ENCODE data around the gene HTRA1. TPM values are rescaled to one million over a fixed set of nuclear protein-coding genes. Genes with fewer than 3 reads are reported as not detected.

HTRA1 gene
- polyA plus RNA-seq, 1 donor from 2014 or later, result 1.4 TPM

DNA sequence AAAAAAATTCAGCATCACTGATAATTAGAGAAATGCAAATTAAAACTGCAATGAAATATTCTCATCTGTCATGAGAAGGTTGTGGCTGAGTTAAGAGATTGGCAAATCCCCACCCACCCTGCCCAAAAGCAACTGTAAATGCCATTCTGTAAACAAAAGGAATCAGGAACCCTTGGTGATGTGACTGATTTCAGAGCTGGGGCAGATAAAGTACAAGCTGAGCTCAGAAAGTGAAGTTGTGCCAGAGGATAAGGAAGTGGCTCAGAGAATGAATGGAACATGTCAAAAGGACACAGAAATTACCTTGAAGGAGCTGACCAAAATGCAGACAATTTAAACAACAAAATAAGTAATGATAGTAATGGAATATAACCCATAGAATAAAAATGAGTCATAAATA is 39.6 kb upstream of the HTRA1 start:
- no peaks in the 10 kb centered on the region for H3K9me3 ChIP-seq (ENCODE audit: low read length)
- H3K27me3 ChIP-seq (ENCODE audit: insufficient read depth, low read depth, low read length), result no peaks in the 10 kb centered on the region
- H3K4me3 ChIP-seq (ENCODE audit: low read length), result no peak overlapping the region
- H3K4me2 ChIP-seq (ENCODE audit: low read length), result no peak overlapping the region
- no peaks in the 10 kb centered on the region for H3K79me2 ChIP-seq (replicated peaks; ENCODE audit: insufficient read depth, low read length)
- no peak overlapping the region for H2AFZ ChIP-seq (ENCODE audit: low read depth, low read length)
- no peaks in the 10 kb centered on the region for H3K9me2 ChIP-seq (ENCODE audit: insufficient read depth, low read length)
- no peaks in the 10 kb centered on the region for H3F3A ChIP-seq (ENCODE audit: insufficient read depth, low read length, poor library complexity, severe bottlenecking)
- no peak overlapping the region for H3K9ac ChIP-seq (ENCODE audit: low read length)
- H4K20me1 ChIP-seq (ENCODE audit: insufficient read depth), result no peaks in the 10 kb centered on the region
- H3K36me3 ChIP-seq (ENCODE audit: insufficient read depth, low read length), result no peaks in the 10 kb centered on the region
- no peak overlapping the region for H3K27ac ChIP-seq (ENCODE audit: low read length)
- TF ChIP-seq TAF1 (IDR thresholded peaks at IDR 0.05; ENCODE audit: low read depth) (no peak), EP300 (conservative IDR thresholded peaks at IDR 0.05; ENCODE audit: poor library complexity, severe bottlenecking) (no peak), POLR2AphosphoS5 (IDR thresholded peaks at IDR 0.05) (no peak), RAD21 (conservative IDR thresholded peaks at IDR 0.05) (no peak), MXI1 (conservative IDR thresholded peaks at IDR 0.05; ENCODE audit: poor library complexity, severe bottlenecking) (no peak), SMC3 (conservative IDR thresholded peaks at IDR 0.05; ENCODE audit: poor library complexity) (no peak)

DNA sequence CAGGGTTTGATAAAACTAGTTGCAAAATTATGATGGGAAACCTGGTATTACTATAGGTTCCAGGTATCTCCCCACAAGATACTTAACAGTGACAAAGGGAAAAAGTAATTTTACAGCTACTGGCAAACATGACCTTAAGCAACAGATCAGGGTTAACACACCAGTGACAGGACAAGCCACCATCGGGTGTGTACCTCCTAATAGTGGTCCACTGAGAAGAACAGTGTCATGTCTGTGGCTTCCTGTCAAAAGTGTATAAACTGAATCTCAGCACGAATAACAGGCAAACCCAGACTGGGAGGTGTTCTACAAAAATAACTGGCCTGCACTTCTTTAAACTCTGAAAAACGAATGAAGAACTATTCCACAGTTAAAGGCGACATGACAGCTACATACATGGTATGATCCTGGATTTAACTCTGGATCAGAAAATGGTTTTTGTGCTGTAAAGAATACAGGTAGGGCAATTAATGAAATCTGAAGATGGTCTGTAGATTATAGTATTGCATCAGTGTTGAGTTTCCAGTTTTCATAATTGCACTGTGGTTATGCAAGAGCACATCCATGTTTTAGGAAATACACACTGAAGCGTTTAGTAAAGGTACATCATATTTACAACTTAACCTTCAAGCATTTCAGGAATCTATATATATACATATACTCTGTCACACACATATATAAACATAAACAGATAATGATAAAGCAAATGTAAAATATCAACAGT is 38.9 kb upstream of the HTRA1 start:
- no peaks in the 10 kb centered on the region for H3K9me2 ChIP-seq (ENCODE audit: insufficient read depth, low read length)
- H3K9ac ChIP-seq (ENCODE audit: low read length), result no peak overlapping the region
- TF ChIP-seq POLR2AphosphoS5 (IDR thresholded peaks at IDR 0.05) (no peak), REST (IDR thresholded peaks at IDR 0.05; ENCODE audit: borderline replicate concordance) (no peak), TAF1 (IDR thresholded peaks at IDR 0.05; ENCODE audit: low read depth) (no peak), SMC3 (conservative IDR thresholded peaks at IDR 0.05; ENCODE audit: poor library complexity) (no peak), MXI1 (conservative IDR thresholded peaks at IDR 0.05; ENCODE audit: poor library complexity, severe bottlenecking) (no peak), EP300 (conservative IDR thresholded peaks at IDR 0.05; ENCODE audit: poor library complexity, severe bottlenecking) (no peak), EZH2 (IDR thresholded peaks at IDR 0.05; ENCODE audit: borderline replicate concordance, insufficient read depth, low read length, poor library complexity, severe bottlenecking) (no peak)
- TF ChIP-seq, protein P1, sequence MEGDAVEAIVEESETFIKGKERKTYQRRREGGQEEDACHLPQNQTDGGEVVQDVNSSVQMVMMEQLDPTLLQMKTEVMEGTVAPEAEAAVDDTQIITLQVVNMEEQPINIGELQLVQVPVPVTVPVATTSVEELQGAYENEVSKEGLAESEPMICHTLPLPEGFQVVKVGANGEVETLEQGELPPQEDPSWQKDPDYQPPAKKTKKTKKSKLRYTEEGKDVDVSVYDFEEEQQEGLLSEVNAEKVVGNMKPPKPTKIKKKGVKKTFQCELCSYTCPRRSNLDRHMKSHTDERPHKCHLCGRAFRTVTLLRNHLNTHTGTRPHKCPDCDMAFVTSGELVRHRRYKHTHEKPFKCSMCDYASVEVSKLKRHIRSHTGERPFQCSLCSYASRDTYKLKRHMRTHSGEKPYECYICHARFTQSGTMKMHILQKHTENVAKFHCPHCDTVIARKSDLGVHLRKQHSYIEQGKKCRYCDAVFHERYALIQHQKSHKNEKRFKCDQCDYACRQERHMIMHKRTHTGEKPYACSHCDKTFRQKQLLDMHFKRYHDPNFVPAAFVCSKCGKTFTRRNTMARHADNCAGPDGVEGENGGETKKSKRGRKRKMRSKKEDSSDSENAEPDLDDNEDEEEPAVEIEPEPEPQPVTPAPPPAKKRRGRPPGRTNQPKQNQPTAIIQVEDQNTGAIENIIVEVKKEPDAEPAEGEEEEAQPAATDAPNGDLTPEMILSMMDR (IDR thresholded peaks at IDR 0.05; ENCODE audit: poor library complexity, severe bottlenecking), result no peak
- no peak overlapping the region for H3K4me2 ChIP-seq (ENCODE audit: low read length)
- H4K20me1 ChIP-seq (ENCODE audit: insufficient read depth), result no peaks in the 10 kb centered on the region
- H3K27me3 ChIP-seq (ENCODE audit: insufficient read depth, low read depth, low read length), result no peaks in the 10 kb centered on the region
- H3K36me3 ChIP-seq (ENCODE audit: insufficient read depth, low read length), result no peaks in the 10 kb centered on the region
- H3K79me2 ChIP-seq (replicated peaks; ENCODE audit: insufficient read depth, low read length), result no peaks in the 10 kb centered on the region
- H2AFZ ChIP-seq (ENCODE audit: low read depth, low read length), result no peak overlapping the region
- no peak overlapping the region for H3K4me3 ChIP-seq (ENCODE audit: low read length)
- no peak overlapping the region for H3K27ac ChIP-seq (ENCODE audit: low read length)
- H3K9me3 ChIP-seq (ENCODE audit: low read length), result no peaks in the 10 kb centered on the region
- no peaks in the 10 kb centered on the region for H3F3A ChIP-seq (ENCODE audit: insufficient read depth, low read length, poor library complexity, severe bottlenecking)
